Measurements from ENCODE around the gene LOXL3.

LOXL3 gene, protein sequence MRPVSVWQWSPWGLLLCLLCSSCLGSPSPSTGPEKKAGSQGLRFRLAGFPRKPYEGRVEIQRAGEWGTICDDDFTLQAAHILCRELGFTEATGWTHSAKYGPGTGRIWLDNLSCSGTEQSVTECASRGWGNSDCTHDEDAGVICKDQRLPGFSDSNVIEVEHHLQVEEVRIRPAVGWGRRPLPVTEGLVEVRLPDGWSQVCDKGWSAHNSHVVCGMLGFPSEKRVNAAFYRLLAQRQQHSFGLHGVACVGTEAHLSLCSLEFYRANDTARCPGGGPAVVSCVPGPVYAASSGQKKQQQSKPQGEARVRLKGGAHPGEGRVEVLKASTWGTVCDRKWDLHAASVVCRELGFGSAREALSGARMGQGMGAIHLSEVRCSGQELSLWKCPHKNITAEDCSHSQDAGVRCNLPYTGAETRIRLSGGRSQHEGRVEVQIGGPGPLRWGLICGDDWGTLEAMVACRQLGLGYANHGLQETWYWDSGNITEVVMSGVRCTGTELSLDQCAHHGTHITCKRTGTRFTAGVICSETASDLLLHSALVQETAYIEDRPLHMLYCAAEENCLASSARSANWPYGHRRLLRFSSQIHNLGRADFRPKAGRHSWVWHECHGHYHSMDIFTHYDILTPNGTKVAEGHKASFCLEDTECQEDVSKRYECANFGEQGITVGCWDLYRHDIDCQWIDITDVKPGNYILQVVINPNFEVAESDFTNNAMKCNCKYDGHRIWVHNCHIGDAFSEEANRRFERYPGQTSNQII

DNA sequence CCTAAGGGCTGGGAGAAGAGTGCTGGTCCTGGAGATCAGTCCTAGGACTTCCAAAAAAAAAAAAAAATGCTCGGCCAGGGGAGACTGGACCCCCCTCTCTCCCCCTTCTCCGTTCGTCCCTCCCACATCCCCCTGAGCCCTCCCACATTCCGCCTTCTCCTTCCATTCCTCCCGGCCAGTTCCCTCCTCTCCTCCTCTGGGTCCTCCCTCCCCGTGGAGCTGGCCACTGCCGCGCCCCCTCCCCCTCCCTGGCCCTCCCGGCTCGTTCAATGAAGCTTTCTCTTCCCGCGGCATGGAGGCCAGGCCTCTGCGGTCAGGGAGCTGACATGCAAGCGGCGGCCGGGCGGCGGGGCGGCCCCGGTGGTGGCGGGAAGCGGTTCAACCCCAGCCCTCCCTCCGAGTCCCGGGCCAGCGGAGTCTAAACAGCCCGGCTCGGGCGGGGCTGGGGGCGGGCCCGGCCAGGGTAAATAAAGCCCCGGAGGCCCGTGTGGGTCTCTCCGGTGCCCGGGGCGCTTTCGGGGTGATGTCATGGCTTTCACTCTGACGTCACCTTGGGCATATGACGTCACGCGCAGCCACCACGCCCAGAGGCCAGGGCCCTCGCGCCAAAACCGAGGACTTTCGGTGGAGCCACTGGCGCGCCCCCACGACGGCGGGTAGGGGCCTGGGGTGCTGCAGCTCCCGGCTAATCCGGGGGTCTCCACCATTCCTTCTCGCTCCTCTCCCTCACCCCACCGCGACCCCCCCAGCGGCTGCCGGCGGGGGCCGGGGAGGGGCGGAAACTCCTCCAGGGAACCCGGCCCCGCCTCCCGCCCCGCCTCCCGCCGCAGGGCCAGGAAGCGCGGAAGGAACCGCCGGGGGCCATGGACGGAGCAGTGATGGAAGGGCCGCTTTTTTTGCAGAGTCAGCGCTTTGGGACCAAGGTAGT, at the start of gene LOXL3, which contains the start of gene DOK1:
TSS of gene LOXL3 (minus strand) at position 51 of the 928 bp plus-strand sequence. CDS start 1,308 bp downstream, outside the sequence.
TSS of gene DOK1 (plus strand) at position 829 of the 928 bp plus-strand sequence. CDS start at position 864, 35 bp downstream.
- no peak for DNase-seq

DNA sequence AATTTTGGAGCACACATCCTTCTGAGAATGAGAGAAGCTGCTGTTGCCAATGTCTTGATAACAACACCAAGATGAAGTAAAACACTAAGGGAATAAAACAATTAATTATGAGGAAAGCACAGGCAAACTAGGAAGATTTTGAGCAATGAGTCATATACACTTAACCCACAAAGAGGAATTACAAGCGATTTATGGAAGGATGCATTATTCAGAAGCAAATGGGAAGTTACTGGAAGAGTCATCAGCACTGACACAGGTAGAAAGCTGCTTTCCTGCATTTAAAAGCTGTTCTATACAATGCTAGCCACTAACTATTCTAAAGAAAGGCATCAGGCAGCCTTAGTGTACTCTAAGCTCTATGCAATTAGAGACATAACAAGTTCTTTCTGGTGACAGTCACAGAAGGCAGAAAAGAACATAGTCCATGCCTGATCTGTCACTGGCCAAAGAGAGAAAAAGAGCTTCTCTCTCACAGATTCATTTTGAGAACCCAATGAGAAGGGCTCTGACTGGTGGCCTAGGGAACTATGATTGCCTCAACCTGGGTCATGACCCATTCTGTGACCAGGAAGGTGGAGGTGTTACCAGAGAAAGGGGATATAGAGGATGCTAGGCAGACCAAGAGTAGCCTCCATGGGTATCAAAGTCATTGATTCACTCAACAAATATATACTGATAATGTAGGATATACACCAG, 49.0 kb upstream of the LOXL3 start:
- DNase-seq: no peak

DNA sequence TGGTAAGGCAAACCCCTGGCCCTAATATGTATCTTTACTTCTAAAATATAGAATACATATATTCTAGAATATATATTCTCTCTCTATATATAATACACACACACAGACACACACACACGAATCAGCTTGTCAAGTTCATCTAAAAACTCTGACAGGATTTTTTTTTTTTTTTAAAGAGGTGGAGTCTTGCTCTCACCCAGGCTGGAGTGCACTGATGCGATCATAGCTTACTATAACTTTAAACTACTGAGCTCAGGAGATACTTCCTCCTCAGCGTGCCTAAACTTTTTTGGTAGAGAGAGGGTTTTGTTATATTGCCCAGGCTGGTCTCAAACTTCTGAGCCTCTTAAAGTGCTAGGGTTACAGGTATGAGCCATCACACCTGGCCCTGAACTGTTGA, 45.9 kb upstream of the LOXL3 start:
- DNase-seq: no peak

DNA sequence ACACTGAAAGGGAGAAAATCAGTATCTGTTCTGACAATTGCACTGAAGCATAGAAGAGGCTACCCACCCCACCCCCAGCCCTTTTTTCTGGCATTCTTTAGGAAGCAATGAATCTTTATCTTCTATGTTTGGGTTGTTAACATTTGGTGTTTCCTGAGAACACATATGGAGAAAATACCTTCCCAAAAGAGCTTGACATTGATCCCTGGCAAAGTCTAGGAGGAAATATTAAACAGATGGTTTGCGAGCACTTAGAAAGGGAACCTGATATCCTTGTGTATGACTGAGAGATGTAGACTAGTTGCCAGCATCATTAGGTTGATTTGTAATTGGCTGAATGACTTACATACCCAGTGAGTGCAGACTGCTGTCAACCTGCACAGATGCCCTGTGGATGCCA, 43.7 kb upstream of the LOXL3 start:
- DNase-seq: peak; percentile 97

DNA sequence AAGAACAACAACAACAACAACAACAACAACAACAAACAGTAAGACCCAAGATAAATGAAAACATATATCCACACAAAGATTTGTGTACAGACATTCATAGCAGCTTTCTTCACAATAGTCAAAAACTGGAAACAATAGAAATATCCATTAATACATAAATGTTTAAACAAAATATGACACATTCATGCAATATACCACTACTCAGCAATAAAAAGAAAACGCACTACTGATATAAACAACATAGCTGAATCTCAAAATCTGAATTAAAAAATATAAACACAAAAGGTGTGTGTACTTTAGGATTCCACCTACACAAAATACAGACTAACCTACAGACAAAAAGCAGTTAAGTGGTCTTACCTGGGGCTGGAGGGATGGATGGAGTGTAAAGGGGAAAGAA, 42.8 kb upstream of the LOXL3 start:
- no peak for DNase-seq

DNA sequence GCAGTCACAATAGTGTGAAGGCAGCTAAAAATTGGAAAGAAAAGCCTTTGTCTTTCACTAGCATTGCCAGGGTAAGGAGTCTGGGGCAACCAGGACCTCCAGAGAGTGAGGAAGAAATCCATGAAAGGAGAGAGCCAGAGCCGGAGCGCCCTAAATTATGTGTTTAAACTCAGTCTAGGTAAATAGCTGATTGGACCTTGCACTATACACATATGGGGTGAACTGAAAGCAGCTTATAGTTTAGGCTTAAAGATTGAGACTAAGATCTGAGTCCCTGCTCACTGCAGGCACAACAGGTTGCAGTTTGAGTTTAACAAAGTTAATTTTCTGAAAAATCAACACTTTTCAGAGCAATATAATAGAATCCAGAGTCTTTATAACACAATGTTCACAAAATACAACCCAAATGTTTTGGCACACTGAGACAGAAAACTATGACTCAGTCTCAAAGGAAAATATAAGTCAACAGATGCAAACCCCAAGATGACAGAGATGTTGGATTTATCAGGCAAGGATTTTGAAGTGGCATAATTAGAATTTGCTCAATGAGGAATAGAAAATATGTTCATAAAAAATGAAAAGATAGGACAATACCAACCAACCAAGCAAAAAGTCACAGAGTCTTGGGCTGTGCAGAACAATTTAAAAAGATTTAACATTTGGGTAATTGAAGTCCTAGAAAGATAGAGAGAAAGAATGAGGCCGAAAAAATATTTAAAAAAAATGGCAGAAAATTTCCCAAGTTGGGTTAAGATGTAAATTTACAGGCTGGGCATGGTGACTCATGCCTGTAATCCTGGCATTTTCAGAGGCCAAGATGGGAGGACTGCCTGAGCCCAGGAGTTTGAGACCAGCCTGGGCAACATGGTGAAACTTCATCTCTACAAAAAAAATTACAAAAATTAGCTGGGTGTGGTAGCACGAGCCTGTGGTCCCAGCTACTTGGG, 40.4 kb upstream of the LOXL3 start:
- DNase-seq: no peak

DNA sequence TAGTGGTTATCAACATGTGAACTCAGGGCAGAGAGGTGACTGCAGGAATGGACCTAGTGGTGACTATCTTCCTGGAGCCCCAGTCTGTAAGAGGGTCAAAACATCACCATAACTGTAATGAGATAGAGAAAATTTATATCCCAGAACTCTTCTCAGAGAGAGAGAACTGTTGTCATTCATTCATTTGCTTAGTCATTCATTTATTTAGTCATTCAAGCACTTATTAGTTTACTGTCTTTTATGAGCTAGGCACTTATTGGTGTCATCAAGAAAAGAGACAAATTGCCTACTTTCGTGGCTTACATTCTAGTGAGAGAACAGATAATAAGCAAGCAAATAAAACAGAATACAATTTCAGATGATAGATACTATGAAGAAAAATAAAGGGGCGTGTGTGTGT, 34.9 kb upstream of the LOXL3 start:
- DNase-seq: no peak

DNA sequence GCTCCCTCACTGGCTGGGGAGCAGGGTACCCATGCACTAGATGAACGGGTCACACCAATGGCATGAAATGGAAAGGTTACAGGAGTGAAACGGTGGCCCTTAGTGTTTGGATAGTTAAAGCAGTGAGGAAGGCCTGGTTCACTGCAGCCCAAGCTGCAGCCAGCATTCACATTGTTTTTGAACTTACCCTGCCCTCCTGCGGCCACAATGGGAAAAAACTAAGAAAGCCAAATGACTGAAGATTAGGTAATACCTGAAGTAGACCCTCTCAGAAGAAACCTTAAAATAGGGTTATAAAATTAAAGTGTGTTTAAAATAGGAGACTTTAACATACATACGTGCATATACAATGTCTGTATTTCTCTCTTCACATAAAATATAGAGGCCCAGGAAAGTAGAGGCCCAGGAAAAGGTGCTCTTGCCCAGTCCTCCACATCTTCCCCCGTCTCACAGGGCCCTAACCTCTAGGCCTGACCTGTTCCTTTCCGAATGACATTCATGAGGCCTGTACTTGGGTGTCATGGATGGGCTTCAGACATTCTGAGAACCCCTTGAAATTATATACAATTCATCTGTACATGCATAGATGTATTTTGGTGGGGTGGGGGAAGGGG, 34.0 kb upstream of the LOXL3 start:
- no peak for DNase-seq

DNA sequence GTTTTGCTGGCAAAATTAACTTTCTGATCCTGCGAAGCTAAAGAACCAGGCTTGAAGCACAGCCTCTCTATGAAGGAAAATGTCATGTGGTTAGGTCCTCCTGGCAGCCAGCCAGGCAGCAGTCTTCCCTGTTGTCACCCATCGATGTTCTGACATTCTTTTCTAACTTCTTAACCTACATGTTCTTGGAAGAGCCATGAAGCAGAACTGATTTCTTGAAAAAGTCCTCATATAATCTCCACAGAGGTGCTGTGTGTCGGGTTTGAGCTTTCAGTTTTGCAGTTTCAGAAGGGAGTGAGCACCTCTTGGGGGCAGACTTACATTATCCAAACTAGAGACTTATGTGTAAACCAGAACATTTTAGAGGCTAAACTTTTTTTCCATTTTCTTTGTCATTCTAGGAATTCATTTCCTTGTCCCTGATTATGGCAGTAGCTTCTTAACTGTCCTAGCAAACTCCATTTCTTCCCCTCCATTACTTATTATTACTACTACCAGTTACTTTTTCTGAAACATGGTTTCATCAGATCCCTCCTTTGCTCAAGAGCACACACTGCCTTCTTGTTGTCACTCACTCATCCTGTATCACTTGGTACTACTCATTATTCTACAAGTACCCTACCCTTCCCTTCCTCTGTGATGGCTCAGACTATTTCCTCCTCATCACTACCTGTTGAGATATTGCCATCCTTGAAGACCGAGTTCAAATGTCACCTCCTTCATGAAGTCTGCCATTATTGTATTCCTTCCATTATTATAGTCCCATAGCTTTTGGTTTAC, 31.9 kb upstream of the LOXL3 start:
- DNase-seq: no peak

DNA sequence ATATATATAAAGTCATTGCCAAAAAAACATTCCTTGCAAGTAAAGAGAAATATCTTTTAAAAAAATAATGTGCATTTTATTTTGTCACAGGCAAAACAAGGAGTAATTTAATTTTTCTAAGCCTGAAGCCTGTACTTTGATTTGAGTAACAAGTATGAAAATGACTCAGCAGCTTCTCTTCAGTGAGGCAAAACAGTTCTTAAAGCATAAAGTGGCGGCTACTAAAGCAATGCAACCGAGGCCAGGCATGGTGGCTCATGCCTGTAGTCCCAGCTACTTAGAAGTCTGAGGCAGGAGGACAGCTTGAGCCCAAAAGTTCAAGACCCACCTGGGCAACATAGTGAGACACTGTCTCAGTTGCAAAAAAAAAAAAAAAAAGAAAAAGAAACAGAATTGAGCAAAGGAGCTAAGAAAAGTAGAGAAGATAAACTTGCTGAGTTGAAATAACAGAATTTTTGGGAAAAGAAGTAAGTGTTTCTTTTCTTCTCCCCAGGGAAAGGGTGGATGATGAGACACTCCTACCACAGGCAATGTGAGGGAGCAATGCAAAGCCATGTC, 30.4 kb upstream of the LOXL3 start:
- DNase-seq: no peak

DNA sequence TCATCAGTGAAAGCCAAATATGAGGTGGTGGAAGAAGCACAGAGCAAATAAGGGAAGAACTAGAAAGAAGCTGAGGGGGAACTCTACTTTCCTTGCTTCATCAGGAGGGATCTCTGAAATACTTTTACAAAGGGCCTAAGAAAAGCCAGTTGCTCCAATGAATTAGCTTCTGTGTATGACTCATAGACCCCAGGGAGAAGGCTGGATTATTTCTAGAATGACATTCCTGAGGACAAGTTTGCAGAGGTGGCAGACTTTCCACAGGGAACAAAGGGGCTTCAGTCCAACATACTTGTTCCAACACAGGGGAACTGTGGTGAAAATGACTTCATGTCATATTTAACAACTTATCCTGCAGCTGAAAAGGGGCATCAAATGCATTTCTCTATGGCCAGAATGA, 29.8 kb upstream of the LOXL3 start:
- no peak for DNase-seq

DNA sequence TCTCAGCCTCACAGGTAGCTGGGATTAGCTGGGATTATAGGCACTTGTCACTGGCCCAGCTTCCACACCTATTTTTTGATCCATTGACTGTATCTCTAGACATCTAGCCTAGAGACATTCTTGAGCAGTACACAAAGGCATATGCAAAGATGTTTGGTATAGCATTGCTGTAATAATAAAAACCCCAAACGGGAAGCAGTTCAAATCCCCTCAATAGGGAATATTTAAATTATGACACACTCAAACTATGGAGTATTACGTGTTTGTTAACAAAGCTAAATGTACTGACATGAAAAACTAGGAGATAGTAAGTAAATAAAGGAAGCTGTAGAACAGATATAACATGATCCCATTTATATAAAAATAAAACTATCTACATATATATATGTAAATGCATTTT, 28.4 kb upstream of the LOXL3 start:
- DNase-seq: no peak

DNA sequence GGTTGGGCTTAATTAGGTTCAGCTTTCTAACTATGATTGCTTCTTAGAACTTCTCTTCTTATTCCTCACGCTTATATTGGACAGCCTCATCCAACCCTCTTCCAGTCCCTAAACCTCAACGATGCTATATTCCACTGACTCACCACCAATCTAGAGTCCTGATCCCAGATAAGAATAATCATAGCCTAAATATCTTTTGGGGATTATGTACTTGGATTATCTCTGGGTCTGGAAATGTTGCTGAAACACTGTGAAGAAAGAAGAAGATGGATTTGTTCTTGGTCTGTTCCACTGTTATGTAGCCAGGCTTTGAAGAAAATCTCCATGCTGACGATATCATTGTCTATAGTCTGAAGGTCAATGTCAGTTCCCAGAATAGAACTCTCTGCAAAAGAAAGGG, 27.7 kb upstream of the LOXL3 start:
- no peak for DNase-seq

DNA sequence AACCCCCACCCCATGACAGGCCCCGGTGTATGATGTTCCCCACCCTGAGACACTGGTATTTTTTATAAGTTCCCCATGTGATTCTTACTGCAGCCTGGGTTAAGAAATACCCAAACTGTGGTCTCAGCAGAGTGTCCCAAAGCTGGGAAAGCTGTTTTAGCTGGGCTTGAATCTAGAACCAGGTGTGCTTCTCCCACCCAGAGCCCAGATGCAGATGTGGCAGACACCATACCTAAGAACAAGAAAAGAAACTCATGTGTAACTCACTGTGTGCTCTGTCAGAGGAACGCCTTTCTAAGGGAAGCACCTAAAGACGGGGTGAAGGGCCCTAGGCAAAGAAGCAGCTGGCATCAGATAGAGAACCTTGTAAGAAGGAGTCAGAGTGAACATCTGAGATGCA, 24.7 kb upstream of the LOXL3 start:
- DNase-seq: no peak

DNA sequence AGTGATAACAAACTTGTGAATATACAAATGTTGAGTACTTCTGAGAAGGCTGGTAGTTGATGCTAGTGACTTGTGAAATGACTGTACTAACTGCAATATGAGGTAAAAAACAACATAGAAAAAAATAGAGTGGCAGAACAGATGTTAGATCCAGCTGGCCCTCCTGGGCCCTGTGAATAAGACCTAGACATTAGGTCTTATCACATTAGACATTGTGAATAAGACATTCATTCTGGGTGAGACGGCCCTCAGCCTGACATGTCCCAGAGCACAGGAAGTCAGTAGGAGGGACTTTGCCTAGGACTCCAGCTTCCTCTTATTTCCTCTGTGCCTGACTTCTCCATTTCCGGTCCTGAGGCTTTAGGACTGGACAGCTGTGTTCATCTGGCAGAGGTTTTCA, 23.7 kb upstream of the LOXL3 start:
- DNase-seq: no peak

DNA sequence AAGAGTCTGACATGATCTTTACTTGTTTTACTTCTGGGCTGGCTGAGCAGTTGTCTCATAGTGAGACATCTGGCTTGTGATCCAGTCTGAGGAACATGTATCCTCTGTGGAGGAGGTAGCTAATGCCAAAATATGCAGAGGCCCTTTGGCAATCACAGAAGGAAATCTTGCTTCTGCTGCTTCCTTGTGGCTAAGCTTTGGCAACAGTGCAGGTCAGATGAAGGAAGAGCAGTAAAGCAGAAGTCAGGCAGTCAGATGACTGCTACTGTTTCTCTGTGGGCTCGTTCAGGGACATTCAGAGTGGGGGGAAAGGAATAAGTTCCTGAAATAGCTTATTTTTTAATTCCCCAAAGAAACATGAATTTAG, 23.1 kb upstream of the LOXL3 start:
- DNase-seq: no peak

DNA sequence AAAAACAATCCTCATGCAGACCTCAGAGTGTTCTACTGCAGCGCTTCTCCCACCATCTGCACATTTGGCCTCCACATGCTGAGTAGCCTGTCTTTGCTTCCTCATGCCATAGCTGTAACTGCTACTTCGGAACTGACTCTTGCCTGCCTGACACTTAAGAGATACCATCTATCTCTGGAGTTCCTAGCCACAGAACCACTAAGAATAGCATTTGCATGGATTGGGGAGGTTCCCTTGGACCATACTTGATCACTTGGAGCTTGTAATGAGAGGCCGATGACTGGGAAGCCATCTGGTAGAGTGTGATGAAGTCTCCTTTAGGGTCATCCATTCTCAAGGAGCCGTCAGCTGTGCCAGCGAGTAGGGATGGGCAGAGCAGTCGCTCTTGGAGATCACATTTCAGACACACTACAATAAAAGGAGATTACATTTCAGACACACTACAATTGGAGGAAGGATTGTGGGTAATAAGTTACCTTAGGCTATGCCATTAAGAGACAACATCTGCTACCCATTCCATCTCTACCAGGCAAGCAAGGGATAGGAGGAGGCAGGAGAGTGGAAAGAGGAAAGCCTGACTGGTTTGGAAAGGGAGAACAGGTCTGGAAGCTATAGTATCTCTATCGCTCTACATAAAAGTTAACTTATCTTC, 22.6 kb upstream of the LOXL3 start:
- DNase-seq: peak; percentile 98

DNA sequence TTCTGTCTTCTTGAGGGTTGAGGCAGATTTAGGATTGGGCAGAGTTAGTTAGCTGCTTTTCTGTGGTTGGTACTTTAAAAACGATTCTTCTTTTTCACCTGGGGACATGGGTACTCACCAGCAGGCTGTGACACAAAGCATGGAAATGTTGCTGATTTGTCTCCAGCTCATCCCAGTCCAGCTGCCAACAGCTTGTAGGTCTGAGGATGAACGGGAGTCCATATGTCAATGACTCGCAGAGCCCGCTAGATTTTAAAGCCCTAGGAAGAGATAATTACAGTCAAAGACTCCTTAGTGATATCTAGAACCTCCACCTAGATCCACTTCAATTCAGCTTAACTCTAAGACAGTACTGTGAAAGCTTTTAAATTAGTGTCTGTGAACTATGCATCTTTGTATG, 21.6 kb upstream of the LOXL3 start:
- DNase-seq: peak; percentile 47

Measured in NCI-H524 treated with DMSO at 0.1 percent for 48 hours (cell line).